CD4-positive, alpha-beta T cell treated with Interferon gamma for 1 hour (primary cell): ENCODE data around the gene LMOD2.

ENCODE experiments used
- DNase-seq: peaks from one replicate; pipeline ENCODE4 v3.0.0-alpha.2; 2020

LMOD2 gene

GRCh38 chr7:123674399-123675180 is 18.9 kb downstream of the LMOD2 start:
- DNase-seq: no peak

- DNase-seq: no peak
Measured at GRCh38 chr7:123675181-123675473, 19.5 kb downstream of the LMOD2 start.

- DNase-seq: no peak
Measured at GRCh38 chr7:123677061-123677715, 21.5 kb downstream of the LMOD2 start.

GRCh38 chr7:123679614-123680013 is 23.9 kb downstream of the LMOD2 start:
- no peak for DNase-seq

- no peak for DNase-seq
Measured at GRCh38 chr7:123680580-123680979, 24.9 kb downstream of the LMOD2 start.

- no peak for DNase-seq
Measured at GRCh38 chr7:123681561-123681960, 25.9 kb downstream of the LMOD2 start.

GRCh38 chr7:123682690-123683089 is 27.0 kb downstream of the LMOD2 start:
- no peak for DNase-seq

- no peak for DNase-seq
Measured at GRCh38 chr7:123687161-123687560, 31.5 kb downstream of the LMOD2 start.

GRCh38 chr7:123687727-123688126 is 32.1 kb downstream of the LMOD2 start:
- DNase-seq: no peak

GRCh38 chr7:123689250-123689649 is 33.6 kb downstream of the LMOD2 start:
- DNase-seq: no peak

- no peak for DNase-seq
Measured at GRCh38 chr7:123690550-123690949, 34.9 kb downstream of the LMOD2 start.

- DNase-seq: no peak
Measured at GRCh38 chr7:123692471-123692877, 36.8 kb downstream of the LMOD2 start.

GRCh38 chr7:123695944-123696677 is 40.4 kb downstream of the LMOD2 start:
- DNase-seq: no peak

- no peak for DNase-seq
Measured at GRCh38 chr7:123705211-123705901, 49.7 kb downstream of the LMOD2 start.

- DNase-seq: no peak
Measured at GRCh38 chr7:123709525-123709924, 53.9 kb downstream of the LMOD2 start.

- DNase-seq: no peak
Measured at GRCh38 chr7:123710683-123711082, 55.0 kb downstream of the LMOD2 start.

- no peak for DNase-seq
Measured at GRCh38 chr7:123711832-123712293, 56.2 kb downstream of the LMOD2 start.

- no peak for DNase-seq
Measured at GRCh38 chr7:123712619-123713018, 57.0 kb downstream of the LMOD2 start.
